HG02642 (cell line): ENCODE results near the gene ARHGAP1.

Experiments used
- ATAC-seq: cut with Tn5 transposase; IDR thresholded peaks from one replicate; pipeline ENCODE4 v1.9.1; 2021; ENCODE audit warnings: mild to moderate bottlenecking; ENCODE audit not compliant: unreplicated experiment, poor library complexity

ARHGAP1 gene

DNA sequence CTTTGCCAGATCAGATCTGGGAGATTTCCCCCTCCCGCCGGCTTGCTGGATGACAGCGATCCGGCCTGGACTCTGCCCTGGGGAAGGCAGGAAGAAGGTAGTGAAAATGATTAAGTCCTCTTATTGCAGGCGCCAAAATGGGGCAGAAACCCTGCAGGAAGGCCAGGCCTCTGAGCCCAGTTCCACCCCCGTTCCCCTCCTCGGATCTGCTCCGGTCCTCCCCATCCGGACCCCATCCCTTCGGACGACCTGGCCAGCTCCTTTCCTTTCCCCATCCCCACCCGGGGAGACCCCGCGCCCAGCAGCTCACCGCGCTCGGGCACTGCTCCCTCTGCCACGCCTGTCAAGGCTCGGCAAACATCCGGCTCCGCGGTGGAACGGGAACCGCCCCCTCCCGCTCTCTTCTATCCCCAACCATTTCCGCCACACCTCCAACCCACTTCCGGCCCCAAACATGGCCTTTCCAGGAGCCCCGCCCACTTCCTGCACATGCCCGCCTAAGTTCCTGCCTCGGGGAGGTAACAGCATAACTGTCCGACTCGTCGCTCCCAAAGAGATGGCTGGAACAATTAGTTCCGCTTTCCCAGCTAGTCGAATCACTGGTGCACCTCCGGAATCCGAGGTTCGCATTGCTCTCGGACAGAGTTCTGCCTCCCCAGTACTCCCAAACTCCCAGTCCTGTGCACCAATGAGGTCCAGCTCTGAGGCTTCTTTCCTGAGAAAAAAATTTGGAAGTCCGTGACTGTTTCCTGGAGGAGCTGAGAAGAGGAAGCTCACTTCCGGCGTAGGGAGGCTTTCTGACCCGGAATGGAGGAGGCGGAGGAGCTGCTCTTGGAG lies at the start of gene ARHGAP1, which contains the start of gene ZNF408:
ARHGAP1 (minus strand) TSS at position 379 of the 837 bp plus-strand sequence. CDS start 4,512 bp downstream, outside the sequence.
ZNF408 (plus strand) TSS at position 791 of the 837 bp plus-strand sequence; CDS start at position 808, 17 bp downstream.
- peak; percentile 91 for ATAC-seq

DNA sequence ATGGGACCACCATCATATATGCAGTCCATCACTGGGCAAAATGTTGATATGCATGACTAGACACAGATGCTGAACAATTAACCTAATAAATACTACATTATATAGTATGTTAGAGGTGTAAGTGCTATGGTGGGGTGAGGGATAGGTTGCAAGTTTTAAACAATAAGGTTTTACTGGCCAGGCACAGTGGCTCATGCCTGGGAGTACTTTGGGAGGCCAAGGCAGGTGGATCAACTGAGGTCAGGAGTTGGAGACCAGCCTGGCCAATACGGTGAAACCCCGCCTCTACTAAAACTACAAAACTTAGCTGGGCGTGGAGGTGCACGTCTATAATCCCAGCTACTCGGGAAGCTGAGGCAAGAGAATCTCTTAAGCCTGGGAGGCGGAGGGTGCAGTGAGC lies 46.7 kb upstream of the ARHGAP1 start:
- ATAC-seq: no peak

DNA sequence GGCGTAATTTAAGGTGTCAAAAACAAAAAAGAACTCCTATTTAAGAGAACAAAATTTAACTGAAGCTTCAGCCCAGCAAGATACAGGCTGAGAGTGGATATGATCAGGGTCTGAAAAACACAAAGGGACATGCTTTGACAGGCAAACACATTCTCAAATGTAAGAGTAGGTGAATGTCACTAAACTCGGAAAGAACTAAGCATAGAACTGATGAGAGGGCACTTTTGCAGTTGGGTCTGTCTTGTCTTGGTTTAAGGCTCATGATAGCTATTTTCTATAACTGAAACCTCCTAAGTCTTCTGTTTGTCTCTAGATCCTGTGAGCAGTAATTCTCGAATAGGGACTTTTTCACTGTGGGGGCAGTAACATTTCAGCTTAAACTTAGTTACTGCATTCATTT lies 45.6 kb upstream of the ARHGAP1 start:
- ATAC-seq: no peak

DNA sequence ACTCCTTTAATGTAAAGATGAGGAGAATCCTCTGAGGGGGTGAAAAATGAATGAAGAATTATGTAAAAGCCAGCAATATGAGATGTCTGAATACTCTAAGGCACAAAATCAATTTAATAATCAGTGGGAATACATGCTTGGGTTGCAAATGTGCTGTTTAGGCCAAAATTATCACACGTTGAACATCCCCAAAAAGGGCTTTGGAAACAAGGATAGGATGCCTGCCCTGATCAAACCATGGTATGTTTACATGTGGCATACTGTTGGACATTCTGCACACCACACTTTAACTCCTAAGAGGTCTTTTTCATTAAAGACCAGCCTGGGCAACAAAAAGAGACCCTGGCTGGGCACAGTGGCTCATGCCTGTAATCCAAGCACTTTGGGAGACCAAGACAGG lies 44.9 kb upstream of the ARHGAP1 start:
- no peak for ATAC-seq

DNA sequence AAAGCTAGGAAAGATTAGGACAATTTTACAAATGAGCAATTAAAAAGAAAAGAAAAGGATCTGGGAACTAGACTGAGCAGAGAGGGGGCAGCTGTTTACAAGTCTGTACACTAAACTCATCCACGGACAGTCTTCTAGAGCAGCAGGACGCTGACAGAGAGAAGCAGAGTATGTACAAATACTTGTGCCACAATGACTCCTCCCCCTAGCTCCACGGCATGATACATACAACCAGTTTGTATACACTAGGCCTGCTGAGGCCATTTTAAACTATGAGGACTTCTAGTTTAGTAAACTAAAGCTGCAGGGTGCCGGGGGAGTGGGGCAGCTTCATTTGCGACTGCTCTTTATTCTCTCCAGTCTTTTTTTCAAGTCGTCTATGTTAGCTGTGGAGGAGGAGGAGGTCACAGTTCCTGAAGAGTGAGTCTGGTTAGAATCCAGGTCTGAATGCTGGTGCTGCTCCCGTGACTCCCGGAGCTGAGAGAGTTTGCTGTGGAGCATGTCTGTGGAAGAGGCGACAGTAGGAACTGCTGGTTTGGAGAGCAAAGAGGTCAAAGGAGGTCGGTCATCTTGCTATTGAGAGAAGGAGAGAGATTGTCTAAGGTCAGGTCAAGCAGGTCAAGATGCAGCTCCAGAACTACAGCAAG lies 43.4 kb upstream of the ARHGAP1 start:
- ATAC-seq: no peak

DNA sequence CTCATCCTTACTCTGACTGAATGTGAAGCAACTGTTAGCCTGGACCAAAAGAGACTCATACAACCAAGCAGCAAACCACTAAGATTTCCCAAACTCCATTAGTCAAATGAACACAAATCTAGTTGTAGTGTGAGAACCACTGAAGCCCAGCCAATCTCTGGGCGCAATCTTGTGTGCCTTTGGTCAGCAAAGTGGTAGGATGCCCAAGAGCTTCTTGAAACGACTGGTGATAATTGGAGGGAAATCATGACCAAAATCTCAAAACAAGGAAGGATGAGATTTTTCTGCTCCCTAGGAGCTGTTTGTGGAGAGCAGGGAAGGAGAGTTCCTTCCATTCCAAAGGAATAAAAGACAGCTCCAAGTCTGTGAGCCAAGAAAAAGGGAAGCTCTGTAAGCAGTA lies 42.6 kb upstream of the ARHGAP1 start:
- ATAC-seq: no peak

DNA sequence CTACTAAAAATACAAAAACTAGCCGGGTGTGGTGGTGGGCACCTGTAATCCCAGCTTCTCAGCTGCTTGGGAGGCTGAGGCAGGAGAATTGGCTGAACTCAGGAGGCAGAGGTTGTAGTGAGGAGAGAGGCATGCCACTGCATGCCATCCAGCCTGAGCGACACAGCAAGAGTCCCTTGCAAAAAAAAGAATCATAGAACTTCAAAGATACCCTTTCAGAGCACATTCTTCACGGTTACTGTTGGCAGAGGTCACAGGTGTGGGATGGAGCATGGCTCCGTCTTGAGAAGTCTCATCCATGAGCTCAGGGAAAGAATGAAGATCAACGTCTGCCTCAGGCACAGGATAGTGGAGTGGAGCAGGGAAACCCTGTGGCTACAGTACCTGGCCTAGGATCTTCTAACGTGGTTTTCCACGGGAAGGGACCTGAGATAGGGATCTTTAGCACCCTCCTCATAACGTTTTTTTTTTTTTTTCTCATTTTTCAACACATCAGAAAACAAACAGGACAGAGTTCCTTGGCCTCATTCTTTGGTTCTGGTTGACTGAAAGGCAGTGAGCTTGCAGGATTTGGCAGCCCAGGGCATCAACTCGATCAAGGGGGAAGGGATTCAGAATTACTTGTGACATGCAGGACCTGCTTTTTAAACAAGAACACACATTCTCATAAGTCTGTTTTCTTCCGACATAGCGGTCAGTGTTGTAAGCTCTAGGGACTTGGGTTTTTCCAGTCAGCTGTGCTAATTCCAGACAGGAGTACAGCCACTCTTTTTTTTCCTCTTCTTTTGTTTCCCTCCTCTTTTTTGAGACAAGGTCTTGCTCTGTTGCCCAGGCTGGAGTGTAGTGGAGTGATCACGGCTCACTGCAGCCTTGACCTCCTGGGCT lies 41.4 kb upstream of the ARHGAP1 start:
- no peak for ATAC-seq

DNA sequence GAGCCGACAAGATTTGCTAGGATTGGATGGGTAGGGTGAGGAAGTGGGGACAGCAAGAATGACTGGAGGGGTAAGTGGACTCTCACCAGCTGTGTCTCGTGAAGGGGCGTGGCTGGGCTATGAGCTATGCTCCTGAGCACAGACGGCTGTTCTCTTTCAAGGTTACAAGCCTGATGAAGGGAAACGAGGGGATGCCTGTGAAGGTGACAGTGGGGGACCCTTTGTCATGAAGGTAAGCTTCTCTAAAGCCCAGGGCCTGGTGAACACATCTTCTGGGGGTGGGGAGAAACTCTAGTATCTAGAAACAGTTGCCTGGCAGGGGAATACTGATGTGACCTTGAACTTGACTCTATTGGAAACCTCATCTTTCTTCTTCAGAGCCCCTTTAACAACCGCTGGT lies 38.5 kb upstream of the ARHGAP1 start:
- ATAC-seq: no peak

DNA sequence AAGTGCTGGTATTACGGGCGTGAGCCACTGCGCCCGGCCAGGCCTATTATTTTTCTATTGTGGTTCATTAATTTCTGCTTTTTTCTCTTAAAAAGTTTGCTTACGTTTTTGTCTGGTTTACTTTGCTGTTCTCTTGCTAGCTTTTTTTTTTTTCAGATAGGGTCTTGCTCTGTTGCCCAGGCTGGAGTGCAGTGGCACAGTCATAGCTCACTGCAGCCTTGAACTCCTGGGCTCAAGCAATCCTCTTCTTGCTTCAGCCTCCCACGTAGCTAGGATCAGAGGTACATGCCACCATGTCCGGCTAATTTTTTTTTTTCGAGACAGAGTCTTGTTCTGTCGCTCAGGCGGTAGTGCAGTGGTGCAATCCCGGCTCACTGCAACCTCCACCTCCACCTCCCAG lies 37.3 kb upstream of the ARHGAP1 start:
- no peak for ATAC-seq

DNA sequence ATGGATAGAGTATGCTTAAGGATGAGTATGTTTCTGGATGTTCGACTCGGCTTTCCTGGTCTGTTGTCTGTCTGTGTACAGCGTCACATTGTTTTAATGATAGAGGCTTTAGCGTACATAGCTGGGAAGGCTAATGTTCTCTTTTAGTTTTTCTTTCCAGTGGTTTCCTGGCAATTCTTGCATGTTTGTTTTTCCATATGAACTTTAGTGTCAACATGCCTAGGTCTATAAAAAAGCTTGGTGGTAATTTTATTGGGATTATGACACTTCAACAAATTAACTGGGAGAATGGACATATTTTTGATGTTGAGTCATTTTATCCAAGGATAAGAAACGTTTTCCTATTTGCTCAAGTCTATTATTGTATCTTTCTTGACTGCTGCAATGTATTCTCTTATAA lies 36.2 kb upstream of the ARHGAP1 start:
- no peak for ATAC-seq

DNA sequence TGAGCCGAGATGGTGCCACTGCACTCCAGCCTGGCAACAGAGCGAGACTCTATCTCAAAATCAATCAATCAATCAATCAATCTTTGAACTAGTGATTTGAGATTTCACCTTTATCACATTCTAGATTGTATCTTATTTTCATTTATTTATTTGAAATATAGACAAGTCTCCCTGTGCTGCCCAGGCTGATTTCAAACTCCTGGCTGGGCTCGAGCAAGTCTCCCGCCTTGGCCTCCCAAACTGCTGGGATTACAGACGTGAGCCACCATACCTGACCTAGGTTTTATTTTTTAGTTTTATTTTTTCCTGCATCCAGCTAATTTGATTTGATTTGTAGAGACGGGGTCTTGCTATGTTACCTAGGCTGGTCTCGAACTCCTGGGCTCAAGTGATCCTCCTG lies 35.7 kb upstream of the ARHGAP1 start:
- no peak for ATAC-seq

DNA sequence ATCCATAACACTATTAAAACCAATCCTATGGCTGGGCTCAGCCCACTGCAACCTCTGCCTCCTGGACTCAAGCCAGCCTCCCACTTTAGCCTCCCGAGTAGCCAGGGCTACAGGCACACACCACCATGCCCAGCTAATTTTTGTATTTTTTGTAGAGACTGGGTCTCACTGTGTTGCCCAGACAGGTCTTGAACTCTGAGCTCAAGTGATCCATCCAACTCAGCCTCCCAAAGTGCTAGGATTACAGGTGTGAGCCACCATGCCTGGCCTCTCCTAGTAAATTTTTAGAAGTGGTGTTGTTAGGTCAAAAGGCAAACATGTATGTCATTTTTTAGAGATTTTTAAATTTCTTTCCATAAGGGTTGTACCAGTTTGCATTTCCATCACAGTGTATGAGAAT lies 32.8 kb upstream of the ARHGAP1 start:
- no peak for ATAC-seq

DNA sequence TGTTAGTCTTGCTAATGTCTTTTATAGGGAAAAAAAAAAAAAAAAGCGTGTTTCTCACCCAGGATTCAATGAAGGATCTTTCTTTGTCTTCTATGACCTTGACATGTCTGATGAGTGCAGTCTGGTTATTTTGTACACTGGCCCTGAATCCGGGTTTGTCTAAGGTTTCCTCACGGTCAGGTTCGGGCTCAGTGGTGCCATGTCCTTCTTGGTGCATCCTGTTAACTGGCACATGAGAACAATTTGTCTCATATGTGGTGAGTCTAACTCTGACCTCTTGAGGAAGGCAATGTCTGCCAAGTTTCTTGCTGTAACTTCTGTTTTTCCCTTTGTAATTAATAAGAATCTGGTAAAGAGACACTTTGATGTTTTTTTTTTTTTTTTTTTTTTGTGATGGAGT lies 31.1 kb upstream of the ARHGAP1 start:
- no peak for ATAC-seq

DNA sequence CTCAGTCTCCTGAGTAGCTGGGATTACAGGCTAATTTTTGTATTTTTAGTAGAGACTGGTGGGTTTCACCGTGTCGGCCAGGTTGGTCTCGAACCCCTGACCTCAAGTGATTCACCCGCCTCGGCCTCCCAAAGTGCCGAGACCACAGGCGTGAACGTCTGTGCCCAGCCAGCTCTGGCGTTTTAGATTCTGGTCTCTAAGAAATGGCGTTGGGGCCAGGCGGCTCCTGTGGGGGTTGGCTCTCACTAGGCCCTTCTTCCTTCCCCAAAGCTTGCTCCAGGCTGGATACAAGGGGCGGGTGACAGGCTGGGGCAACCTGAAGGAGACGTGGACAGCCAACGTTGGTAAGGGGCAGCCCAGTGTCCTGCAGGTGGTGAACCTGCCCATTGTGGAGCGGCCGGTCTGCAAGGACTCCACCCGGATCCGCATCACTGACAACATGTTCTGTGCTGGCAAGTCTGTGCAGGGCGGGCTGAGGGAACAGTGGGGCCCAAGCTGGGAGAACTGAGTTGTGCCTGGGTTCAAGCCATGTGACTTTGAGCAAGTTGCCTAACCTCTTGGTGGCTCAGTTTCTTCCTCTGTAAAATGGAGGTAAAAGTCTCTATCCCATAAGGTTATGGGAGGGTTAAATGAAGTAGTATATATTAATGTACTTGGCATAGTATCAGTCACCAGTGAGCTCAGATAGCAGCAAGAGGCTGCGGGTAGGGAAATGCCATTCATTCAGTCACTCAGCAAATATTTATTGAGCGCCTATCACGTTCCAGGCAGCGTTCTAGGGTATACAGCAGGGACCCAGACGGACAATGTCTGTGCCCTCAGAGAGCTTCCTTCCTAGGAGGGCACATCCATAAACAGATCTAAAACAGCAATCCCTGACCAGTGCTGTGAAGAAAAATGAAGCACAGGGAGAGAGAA lies 28.9 kb upstream of the ARHGAP1 start:
- no peak for ATAC-seq

DNA sequence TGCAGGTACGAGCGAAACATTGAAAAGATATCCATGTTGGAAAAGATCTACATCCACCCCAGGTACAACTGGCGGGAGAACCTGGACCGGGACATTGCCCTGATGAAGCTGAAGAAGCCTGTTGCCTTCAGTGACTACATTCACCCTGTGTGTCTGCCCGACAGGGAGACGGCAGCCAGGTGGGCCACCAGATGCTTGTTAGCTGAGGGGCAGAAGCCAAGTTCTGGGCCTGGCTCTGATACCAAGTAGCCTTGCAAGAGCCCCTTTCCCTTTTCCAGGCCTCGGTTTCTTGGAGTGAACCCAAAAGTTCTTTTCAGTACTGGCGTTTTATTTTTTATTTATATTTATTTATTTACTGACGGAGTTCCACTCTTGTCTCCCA lies 28.2 kb upstream of the ARHGAP1 start:
- ATAC-seq: no peak

DNA sequence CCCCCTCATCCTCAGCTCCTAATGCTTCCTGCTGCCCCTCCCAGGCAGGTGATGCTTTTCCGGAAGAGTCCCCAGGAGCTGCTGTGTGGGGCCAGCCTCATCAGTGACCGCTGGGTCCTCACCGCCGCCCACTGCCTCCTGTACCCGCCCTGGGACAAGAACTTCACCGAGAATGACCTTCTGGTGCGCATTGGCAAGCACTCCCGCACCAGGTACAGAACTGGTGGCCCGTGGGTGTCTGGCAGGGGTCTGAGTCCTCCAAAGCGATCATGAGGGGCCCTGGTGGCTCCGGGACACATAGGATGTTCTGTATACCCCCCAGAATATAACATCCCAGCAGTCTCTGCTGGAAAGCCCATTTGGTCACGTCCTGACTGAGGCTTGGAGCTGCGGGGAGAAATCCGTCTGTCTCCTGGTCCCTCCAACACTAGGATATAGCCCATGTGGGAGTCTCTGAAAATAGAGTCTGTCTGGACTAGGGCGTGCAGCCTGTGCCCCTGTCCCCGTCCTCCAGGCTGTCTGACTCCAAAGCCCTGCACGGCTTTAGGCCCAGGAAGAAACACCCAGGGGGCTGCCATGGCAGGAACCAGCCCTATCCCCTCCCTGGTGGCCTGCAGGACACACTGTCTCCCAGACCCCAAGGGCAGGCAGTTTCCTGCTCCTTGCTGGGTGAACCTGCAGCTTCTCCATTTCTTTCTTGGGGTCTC lies 27.7 kb upstream of the ARHGAP1 start:
- no peak for ATAC-seq

DNA sequence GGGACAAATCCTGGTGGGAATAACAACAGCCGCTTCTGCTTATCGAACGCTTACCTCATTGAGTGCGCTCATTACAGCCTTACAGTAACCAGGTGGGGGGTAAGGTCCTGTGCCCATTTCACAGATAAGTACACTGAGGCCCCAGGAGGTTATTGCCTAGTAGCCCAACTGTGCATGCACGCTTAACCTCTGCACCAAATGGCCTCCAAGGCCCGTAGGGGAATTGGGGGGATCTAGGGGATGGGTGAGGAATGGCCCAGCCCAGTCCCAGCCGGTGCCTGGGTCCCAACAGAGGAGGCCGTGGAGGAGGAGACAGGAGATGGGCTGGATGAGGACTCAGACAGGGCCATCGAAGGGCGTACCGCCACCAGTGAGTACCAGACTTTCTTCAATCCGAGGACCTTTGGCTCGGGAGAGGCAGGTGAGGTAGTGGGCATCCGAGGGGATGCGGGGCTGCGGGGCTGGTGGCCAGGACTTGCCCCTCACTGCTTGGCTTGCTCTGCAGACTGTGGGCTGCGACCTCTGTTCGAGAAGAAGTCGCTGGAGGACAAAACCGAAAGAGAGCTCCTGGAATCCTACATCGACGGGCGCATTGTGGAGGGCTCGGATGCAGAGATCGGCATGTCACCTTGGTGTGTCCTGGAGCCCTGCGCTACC lies 25.9 kb upstream of the ARHGAP1 start:
- ATAC-seq: no peak

DNA sequence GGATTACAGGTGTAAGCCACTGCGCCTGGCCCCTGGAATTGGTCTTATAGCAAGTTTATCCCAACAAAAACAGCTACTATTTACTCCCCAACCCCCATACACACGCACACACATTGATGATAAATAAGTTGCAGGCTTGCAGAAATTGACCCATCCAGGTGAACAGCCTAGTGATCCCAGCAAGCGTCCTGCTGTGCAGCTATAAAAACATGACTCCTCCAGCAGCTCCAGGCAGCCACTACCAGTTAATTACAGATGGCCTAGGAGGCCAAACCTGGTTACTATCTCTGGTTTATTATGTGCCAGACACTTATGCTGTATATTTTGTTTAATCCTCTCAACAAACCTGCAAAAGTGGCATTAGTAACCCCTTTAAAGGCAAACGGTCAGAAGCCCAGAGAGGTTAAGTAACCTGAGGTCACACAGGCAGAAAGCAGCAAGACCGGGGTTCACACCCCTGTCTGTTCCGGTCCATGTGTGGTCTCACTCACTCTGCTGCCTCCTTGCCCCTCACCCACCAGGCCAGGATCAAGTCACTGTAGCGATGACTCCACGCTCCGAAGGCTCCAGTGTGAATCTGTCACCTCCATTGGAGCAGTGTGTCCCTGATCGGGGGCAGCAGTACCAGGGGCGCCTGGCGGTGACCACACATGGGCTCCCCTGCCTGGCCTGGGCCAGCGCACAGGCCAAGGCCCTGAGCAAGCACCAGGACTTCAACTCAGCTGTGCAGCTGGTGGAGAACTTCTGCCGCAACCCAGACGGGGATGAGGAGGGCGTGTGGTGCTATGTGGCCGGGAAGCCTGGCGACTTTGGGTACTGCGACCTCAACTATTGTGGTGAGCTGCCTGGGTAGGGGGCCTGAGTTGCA lies 25.2 kb upstream of the ARHGAP1 start:
- no peak for ATAC-seq
